NCI-H1048 (cell line): ENCODE results near the gene TMEM39B.
"Not testable (repeated sequence)": the region's sequence is repeated elsewhere in the genome, so short reads cannot be mapped to it uniquely, and the experiment has no call there.

Source experiments
- DNase-seq: peaks from one replicate; lab custom pipeline; 2025; lab: John Stamatoyannopoulos, UW

TMEM39B gene

GRCh38 chr1:32072622-32073298, at the start of gene TMEM39B:
TSS of gene TMEM39B (plus strand) at chr1:32072939. CDS start at chr1:32073048, 109 bp downstream.
- peak; percentile 95 for DNase-seq

- no peak for DNase-seq
These were observed 49.4 kb upstream of the TMEM39B start for GRCh38 chr1:32023351-32023750.

GRCh38 chr1:32025515-32025914, 47.2 kb upstream of the TMEM39B start:
- DNase-seq = no peak

- no peak for DNase-seq
These were observed 44.0 kb upstream of the TMEM39B start for GRCh38 chr1:32028746-32029145.

GRCh38 chr1:32031578-32032274, 41.0 kb upstream of the TMEM39B start:
- DNase-seq = no peak

GRCh38 chr1:32032275-32032615, 40.5 kb upstream of the TMEM39B start:
- DNase-seq = no peak

- DNase-seq = no peak
These were observed 37.6 kb upstream of the TMEM39B start for GRCh38 chr1:32035119-32035518.

GRCh38 chr1:32040711-32041110, 32.0 kb upstream of the TMEM39B start:
- no peak for DNase-seq

- no peak for DNase-seq
These were observed 30.4 kb upstream of the TMEM39B start for GRCh38 chr1:32042330-32042729.

GRCh38 chr1:32044234-32044633, 28.5 kb upstream of the TMEM39B start:
- no peak for DNase-seq

GRCh38 chr1:32045772-32046171, 27.0 kb upstream of the TMEM39B start:
- DNase-seq = no peak

- no peak for DNase-seq
These were observed 25.0 kb upstream of the TMEM39B start for GRCh38 chr1:32047701-32048100.

- DNase-seq = no peak
These were observed 24.3 kb upstream of the TMEM39B start for GRCh38 chr1:32048440-32048839.

- DNase-seq = no peak
These were observed 21.0 kb upstream of the TMEM39B start for GRCh38 chr1:32051706-32052105.

- no peak for DNase-seq
These were observed 19.9 kb upstream of the TMEM39B start for GRCh38 chr1:32052887-32053286.

GRCh38 chr1:32055416-32055815, 17.3 kb upstream of the TMEM39B start:
- DNase-seq = no peak

- no peak for DNase-seq
These were observed 16.1 kb upstream of the TMEM39B start for GRCh38 chr1:32056598-32056997.

GRCh38 chr1:32060914-32061313, 11.8 kb upstream of the TMEM39B start:
- no peak for DNase-seq

GRCh38 chr1:32062867-32063230, 9.9 kb upstream of the TMEM39B start:
- DNase-seq = no peak

- no peak for DNase-seq
These were observed 9.5 kb upstream of the TMEM39B start for GRCh38 chr1:32063261-32063681.

- not testable (repeated sequence) for DNase-seq
These were observed 6.9 kb upstream of the TMEM39B start for GRCh38 chr1:32065613-32066488.

- DNase-seq = no peak
These were observed 6.3 kb upstream of the TMEM39B start for GRCh38 chr1:32066489-32066873.
